Activated CD8-positive, alpha-beta memory T cell treated with anti-CD3 and anti-CD28 coated beads for 24 hours (primary cell): ENCODE data around the gene KAZALD1.

Experiments
- DNase-seq: peaks from one replicate; pipeline ENCODE4 v3.0.0-alpha.2; 2020

The KAZALD1 gene

DNA sequence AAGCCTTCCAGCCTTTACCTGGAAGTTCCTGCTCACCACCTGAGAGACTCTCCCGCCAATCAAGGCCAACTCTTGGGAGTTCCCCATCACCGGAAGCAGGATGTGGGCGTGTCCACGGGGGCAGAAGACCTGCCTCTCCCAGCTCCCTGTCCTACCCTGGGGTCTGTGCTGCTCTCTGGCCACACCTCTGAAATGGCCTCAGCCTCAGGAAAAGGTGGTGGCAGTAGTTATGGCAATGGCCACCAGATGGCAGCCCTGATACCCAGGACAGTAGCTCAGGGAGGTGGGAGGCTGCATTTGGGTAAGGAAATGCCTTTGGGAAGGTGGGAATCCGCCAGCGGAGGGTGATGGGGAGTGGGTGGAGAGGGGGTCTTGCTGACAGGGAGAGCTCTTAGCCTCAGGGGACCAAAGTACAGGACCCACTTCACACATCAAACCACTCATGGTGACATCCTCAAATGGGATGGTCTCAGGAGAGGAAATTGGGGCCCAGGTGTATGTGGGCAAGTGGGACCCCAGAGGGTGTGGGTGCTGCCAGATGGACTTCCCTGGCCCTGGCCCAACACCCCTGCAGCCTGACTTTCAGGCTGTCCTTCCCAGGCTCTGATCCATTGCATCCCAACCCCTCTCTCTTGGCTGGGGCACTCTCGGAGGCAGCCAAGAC is 33.9 kb downstream of the KAZALD1 start:
- DNase-seq, result peak; percentile 90

GRCh38 chr10:101096378-101096777 is 34.6 kb downstream of the KAZALD1 start:
- no peak for DNase-seq

DNA sequence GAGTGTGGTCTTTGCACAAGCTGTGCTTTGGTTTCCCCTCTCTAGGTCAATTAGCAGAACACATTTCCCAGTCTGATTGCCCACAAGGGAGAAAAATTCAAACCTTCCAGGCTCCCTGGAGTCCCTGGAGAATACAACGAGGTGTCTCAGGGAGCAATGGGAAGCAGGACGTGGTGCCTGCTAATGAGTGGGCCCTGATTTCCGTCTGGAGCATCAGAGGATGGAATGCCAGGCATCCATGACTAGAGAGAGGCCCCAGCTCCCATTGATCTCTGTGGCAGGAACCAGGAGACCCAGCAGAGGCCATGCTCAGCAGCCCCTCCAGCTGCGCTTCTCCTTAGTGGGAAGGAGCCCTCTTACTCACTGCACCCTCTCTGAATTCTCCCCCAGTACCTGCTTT is 36.1 kb downstream of the KAZALD1 start:
- no peak for DNase-seq

DNA sequence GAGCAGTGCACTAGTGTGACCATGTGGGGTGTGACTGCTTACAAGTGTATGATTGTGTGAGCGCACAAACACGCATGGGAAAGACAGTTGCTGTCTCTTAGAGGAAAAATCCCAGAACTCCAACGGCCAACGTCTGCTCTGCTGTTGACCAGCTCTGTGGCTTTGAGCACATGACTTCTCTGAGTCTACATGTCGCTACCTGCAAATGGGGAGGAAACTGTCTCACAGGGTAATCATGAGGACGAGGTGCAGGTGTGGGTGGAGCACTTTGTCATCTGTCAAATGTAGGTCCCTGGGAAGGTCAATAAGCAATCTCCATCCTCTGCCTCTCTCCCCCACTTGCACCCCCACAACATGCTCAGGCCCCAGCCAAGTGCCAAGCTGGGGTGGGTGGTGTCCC is 38.1 kb downstream of the KAZALD1 start:
- no peak for DNase-seq

DNA sequence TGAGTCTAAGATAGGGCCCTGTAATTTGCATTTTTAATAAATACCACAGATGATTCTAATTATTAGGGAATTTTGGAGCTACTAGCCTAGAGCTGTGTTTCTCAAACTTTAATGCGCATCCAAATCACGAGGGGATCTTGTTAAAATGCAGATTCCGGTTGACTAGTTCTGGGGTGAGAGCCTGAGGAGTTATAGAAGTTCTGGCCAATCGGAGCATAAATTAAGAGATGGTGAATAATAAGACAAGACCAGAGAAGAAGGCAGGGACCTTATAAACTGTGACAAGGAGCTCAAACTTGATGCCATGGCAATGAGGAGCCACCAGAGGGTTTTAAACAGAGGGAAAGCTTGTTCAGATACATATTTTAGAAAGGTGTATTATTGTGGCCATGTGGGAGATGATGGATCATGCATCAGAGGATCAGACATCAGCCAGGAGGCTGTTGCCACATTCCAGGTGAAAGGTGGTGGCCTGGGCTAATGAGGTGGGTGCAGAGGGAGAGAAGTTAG is 39.6 kb downstream of the KAZALD1 start:
- DNase-seq, result no peak

DNA sequence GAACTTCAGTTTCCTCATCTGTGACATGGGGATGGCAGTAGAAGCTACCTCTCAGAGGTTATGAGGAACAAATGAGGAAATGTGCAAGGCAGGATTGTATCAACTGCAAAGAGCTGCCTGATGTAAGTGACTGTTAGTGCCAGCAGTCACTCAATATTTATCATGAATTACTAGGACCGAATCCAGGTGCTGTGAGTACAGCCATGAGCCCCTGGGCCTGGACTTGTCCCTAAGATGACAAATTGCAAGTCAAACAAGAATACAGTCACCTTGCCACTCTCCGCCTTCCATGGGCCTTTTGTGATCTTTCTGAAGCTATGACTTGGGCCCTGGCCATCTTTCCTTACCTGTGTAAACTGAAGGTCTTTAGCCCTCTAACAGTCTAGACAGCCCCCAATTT is 41.6 kb downstream of the KAZALD1 start:
- no peak for DNase-seq

- no peak for DNase-seq
These were observed 44.6 kb downstream of the KAZALD1 start for GRCh38 chr10:101106351-101106750.

GRCh38 chr10:101107771-101108170 is 46.0 kb downstream of the KAZALD1 start:
- DNase-seq, result no peak

- no peak for DNase-seq
These were observed 49.2 kb downstream of the KAZALD1 start for GRCh38 chr10:101110856-101111523.

GRCh38 chr10:101111547-101111946 is 49.8 kb downstream of the KAZALD1 start:
- DNase-seq, result no peak

DNA sequence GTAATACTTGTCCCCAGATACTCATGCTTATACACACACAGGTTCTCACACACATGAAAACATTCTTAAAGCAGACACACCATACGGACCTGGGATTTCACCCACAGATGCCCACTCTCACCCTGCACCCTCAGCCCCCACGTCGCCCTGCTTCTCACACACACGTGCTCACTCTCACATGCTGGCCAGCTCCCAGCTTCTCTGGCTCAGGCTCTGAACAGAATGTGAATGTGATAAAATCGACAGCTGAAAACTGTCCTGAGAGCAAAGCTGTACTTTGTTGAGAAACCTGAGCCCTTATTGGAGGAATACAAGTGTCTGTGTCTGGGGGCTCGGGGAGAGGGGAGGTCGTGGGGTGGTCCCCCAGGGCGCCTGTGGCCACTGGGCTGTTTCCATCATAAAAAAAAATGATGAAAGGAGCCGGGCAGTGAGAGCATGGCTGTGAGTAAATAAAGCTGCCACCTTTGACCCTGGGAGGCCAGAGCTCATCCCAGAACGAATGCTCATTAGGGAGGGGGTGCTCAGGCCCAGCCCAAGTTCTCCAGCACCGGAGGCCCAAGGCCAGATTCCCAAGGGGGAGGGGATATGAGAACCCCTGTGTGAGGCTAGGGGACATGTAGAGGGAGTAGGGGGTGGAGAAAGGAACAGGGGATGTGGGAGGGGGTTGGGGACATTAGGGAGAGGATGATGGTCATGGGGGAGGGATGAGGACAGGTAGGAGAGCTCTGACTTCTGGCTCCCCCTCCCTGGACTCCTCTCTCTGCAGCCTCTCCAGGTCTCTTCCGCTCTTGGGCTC is 51.2 kb downstream of the KAZALD1 start:
- DNase-seq, result no peak

- no peak for DNase-seq
These were observed 52.2 kb downstream of the KAZALD1 start for GRCh38 chr10:101113890-101114403.

GRCh38 chr10:101114646-101115045 is 52.9 kb downstream of the KAZALD1 start:
- DNase-seq, result no peak
